Activated T-helper 1 cell treated with Interleukin-2 at 50 U/mL for 16 hours (primary cell): ENCODE data around the gene NUP93.

ENCODE experiments used
- DNase-seq: peaks from one replicate; pipeline ENCODE4 v3.0.0-alpha.2; 2020; ENCODE audit warnings: low read depth

Gene NUP93

DNA sequence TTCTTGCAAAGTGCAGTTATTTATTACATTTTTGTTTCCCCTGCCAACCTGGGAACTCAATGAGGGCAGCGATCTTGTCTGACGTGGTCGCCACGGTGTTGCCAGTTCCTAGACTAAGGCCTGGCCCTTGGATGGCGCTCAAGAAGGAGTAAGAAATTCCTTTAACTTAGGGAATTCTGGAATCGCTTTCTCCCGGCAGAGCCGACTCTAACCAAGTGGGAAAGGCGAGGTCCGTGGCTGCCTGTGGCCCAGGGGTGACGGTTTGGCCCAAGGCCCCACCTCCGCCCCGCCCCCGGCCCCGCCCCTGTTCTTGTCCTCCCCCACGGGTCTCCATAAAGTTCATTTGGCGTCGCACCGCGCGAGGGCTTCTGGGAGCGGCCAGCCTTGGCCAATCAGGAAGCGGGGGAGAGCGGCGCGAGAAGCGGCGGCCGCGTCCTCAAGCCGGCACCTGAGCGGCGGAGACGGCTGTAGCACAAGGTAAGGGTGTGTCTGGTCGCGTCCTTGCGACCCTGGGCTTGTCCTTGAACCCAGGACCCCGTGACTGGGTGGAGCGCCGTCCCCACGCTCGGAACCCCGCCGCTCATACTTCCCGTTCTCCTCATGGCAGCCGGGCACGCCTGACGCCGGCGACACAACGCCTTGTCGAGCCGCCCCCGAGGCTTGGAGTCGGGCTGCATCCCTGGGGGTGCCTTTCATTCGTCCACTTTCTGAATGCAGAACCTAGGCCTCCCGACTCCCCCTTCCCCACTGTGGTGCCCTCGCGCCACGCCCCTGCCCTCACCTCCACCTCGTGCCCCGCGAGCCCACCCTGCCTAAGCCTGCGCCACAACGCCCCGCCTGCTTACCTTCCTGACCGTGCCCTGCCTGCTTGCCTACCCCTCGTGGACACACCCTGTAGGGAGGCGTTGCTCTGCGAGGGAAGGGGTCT lies at the start of gene NUP93:
Gene NUP93 (plus strand): TSS at position 395 of the 928 bp plus-strand sequence. CDS start 18,119 bp downstream, outside the sequence.
- peak; percentile 84 for DNase-seq

DNA sequence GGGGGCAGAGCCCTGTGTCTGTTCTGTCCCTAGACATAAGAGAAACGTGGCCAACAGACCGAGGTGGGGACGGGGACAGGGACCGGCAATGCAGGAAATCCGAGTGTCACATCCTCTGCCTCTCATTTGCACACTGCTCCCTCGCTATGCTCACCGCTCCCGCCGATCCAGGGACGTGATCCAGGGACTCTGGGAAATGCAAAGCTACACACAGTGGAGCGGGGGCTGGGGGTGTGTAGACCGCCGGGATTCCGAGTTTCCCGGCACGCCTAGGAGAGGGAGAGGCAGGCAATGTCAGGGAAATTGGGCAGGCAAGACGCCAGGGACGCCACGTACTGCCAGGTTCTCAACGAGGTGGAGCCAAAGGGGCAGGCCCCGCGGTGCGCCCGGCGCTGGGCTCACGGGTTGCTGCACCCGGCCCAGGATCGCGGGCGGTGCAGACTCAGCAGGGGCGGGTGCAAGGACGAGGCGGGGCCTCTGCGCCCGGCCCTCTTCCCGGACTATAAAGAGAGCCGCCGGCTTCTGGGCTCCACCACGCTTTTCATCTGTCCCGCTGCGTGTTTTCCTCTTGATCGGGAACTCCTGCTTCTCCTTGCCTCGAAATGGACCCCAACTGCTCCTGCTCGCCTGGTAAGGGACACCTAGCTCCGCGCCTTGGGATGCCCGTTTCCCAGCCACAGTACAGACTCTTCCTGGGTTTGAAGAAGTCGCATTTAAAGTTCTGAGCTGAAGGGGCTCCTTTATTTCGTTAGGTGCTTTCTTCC lies 47.8 kb upstream of the NUP93 start, which contains the start of gene MT1X:
Gene MT1X (plus strand): TSS at position 532 of the 764 bp plus-strand sequence. CDS start 71 bp downstream, at position 603.
- DNase-seq: peak; percentile 74

GRCh38 chr16:56682703-56683397 lies 47.1 kb upstream of the NUP93 start:
- DNase-seq: no peak

DNA sequence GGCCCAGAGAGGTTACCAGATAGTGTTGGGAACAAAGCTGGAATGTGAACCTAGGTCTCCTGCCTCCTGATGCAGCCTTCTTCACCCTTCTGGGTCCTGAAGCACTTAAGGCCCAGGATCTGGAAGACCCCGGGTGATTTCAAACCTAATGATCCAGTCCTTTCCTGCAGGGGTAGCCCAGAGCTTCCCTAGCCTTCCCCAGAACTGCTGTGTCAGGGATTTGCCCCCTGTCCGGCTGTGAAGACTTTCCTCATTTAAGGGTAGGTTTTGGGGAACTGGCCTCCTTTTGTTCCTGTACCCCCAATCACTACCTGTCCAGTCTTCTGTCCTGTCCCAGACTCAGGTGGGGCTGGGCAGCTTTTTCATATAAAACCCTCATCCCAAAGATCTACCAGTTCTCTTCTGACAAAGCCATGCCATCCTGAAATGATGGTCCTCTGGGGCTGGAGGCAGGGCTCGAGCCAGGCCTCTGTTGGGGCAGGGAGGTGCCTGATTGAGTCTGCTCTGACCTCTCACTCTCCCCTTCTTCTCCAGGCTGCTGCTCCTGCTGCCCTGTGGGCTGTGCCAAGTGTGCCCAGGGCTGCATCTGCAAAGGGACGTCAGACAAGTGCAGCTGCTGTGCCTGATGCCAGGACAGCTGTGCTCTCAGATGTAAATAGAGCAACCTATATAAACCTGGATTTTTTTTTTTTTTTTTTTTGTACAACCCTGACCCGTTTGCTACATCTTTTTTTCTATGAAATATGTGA lies 46.3 kb upstream of the NUP93 start:
- no peak for DNase-seq

GRCh38 chr16:56684256-56684925 lies 45.5 kb upstream of the NUP93 start:
- DNase-seq: no peak

- no peak for DNase-seq
These were observed 44.9 kb upstream of the NUP93 start for GRCh38 chr16:56684926-56685590.

DNA sequence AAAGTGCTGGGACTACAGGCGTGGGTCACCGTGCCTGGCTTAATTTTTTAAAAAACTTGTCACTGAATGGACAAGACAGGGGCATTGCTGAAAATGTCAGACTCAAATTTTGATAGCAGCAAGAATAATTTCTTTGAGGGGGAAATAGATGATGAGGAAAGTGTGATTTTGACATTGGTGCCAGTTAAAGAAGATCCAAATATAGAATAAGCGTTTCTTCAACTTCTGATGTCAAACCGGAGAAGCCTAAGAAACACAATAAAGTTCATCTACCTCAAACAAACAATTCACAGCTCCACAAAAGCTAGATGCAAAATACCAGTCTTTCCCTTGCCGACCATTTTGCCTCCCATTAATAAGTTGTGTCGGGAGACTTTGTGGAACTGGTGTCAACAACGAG lies 43.2 kb upstream of the NUP93 start:
- DNase-seq: no peak

DNA sequence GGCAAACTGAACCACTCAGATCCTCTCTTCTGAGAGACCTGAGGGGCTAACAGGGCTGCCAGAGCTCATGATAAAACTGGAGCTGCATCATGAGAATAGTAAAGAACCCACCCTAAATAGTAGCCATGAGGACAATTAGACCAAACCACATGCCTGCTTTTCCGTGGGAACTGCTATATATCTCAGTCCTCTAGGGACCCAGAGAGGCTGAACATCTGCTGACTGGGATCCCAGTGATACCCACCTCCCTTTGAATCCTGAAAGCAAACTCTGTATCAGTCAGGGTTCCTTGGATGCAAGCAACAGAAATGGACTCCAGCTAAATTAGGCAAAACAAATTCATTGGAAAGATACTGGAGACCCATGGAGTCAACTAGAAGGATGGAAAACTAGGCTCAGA lies 41.2 kb upstream of the NUP93 start:
- DNase-seq: no peak

DNA sequence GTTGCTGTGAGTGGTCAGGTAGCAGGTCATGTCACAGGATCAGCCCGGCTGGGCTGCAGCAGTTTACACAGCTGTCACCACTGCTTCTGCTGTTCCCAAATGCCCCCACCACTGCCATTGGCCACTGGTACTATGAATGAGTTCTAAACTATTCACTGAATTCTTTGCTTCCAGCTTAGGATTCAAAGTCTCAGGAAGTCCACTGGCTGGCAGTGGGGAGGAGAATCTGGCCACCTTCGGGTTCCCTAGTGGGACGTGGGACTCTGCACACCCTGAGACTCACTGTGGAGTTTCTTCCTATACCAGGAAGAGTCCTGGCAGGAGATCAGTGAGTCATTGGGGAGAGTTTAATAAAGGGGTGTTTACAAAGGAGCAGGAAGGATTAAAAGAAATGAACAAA lies 40.8 kb upstream of the NUP93 start:
- DNase-seq: no peak

GRCh38 chr16:56690420-56691122 lies 39.4 kb upstream of the NUP93 start:
- no peak for DNase-seq

DNA sequence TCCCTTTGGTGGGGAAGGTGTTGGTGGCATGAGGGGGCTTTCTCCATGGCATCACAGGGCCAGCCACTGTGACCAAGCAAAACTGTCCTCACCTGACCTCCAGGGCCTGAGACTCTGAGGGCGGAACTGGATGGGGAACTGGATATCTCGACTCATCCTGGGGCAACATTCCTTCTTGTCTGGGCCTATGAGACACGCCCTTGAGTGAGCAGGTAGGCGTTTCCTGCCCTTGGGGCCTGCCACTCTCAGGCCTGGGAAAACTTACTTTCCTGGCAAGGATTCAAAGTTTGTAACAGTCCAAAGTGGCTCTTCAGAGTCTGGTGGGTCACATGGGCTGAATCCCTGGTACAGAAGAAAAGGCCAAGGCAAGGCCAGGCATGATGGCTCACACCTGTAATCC lies 38.0 kb upstream of the NUP93 start:
- no peak for DNase-seq

- no peak for DNase-seq
These were observed 34.7 kb upstream of the NUP93 start for GRCh38 chr16:56695246-56695645.

DNA sequence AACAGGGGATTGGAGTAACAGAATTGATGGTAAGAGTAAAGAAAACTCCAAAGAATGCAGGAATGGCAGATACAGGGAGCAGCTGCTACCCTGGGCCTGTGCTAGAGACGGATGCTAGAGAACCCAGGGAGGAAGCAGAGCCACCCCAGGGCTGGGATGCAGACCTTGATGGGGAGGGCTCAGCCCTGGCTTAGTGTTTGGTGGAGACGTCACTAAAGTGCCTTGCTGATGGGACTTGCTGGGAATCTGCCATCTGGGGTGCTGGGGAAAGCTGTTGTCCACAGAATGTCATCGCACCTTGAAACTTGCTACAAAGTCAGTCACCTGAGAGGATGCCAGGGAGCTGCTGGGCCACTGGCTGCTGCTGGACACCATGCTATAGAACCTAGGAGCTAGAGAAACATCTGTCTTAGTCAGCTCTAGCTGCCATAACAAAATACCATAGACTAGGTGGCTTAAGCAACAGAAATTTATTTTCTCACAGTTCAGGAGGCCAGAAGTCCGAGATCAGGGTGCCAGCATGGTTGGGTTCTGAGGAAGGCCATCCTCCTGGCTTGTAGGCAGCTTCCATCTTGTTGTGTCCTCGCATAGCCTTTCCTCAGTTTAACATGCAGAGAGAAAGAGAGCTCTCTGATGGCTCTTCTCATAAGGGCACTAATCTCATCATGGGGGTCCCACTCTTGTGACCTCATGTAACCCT lies 32.3 kb upstream of the NUP93 start:
- DNase-seq: no peak

DNA sequence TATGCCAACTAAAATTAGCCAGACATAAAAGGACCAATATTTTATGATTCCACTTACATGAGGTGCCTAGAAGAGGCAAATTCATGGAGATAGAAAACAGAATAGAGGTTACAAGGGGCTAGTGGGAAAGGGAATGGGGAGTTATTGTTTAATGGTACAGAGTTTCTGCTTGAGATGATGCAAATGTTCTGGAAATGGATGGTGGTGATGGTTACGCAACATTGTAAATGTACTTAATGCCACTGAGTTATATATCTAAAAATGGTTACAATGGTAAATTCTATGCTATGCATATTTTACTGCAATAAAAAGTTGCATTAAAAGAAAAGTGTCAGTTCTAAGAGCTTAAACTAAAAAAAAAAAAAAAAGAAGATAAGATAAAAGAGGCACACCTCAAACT lies 29.7 kb upstream of the NUP93 start:
- no peak for DNase-seq

DNA sequence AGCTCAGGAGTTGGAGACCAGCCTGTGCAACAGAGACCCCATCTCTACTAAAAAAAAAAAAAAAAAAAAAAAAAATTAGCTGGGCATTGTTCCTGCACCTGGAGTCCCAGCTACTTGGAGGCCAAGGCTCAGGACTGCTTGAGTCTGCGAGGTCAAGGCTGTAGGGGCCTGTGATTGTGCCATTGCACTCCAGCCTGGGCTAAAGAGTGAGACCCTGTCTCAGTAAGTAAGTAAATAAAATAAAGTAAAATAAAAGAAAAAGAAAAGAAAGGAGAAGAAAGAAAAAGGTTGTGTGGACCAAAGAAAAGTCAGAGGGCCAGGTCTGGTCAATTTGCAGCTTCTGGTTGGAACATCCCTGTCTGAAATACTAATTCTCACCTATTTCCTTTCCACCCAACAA lies 29.3 kb upstream of the NUP93 start:
- DNase-seq: no peak

DNA sequence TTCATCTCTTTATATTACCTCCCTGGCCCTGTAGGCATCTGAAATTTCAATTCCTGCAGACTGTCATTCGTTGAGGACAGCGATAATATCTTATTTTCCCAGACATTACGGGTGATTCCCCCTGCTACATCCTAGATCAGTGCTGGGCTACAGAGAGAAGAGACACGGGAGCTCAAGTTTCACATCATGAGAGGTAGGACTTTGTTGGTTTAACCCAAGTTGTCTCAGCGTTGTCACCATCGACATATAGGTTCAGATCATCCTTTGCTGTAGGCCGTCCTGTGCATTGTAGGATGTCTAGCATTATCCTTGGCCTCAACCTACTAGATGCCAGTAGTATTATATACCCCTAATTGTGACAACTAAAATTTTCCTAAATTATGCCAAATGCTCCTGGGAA lies 28.4 kb upstream of the NUP93 start:
- no peak for DNase-seq

- DNase-seq: no peak
These were observed 27.1 kb upstream of the NUP93 start for GRCh38 chr16:56702836-56703235.

- DNase-seq: no peak
These were observed 21.1 kb upstream of the NUP93 start for GRCh38 chr16:56708525-56709442.
